Liver (tissue), 9 donors: ENCODE measurements around the gene NMRK1. TPM values are rescaled to one million over a fixed set of nuclear protein-coding genes. Genes with fewer than 3 reads are reported as not detected.

ENCODE experiments used
- DNase-seq: peaks from one replicate; pipeline ENCODE4 v3.0.0-alpha.2; 2017; ENCODE audit warnings: low spot score
- H3K27ac ChIP-seq, 2 donors: one replicate each; pipeline ENCODE4 v1.7.0; 2013; ENCODE audit warnings: inconsistent platforms in 2 of 2, low read length in 2 of 2, control low read depth in 1 of 2, low read depth in 1 of 2, mild to moderate bottlenecking in 1 of 2
- H3K27me3 ChIP-seq, 4 donors: one replicate each; pipeline versions ENCODE4 v1.6.1 to v1.7.0; 2013; ENCODE audit warnings: low read length in 3 of 4, inconsistent platforms in 1 of 4, mild to moderate bottlenecking in 1 of 4, moderate library complexity in 1 of 4; ENCODE audit not compliant: control insufficient read depth in 4 of 4, insufficient read depth in 4 of 4
- H3K36me3 ChIP-seq, 4 donors: one replicate each; pipeline versions ENCODE4 v1.6.1 to v1.7.0; 2013; ENCODE audit warnings: low read length in 3 of 4, mild to moderate bottlenecking in 3 of 4, low read depth in 1 of 4, moderate library complexity in 1 of 4; ENCODE audit not compliant: control insufficient read depth in 4 of 4, insufficient read depth in 3 of 4
- H3K4me1 ChIP-seq, 4 donors: one replicate each; pipeline versions ENCODE4 v1.6.1 to v1.7.0; 2013; ENCODE audit warnings: low read length in 3 of 4, mild to moderate bottlenecking in 3 of 4, moderate library complexity in 1 of 4; ENCODE audit not compliant: control insufficient read depth in 4 of 4, insufficient read depth in 4 of 4
- H3K4me3 ChIP-seq, 3 donors: one replicate each; pipeline versions ENCODE4 v1.6.1 to v1.7.0; 2013; ENCODE audit warnings: low read length in 3 of 3, control low read depth in 1 of 3, low read depth in 1 of 3, mild to moderate bottlenecking in 1 of 3
- H3K9ac ChIP-seq, 2 donors: one replicate each; pipeline ENCODE4 v1.7.0; 2013; ENCODE audit warnings: low read length in 2 of 2, mild to moderate bottlenecking in 2 of 2, moderate library complexity in 2 of 2, control low read depth in 1 of 2, low read depth in 1 of 2
- H3K9me3 ChIP-seq, 4 donors: one replicate each; pipeline versions ENCODE4 v1.6.1 to v1.7.0; 2013; ENCODE audit warnings: low read length in 3 of 4; ENCODE audit not compliant: control insufficient read depth in 4 of 4
- ATF3 ChIP-seq: IDR thresholded peaks from 2 replicates; pipeline ENCODE4 v1.6.1; 2016; ENCODE audit warnings: antibody characterized with exemption
- CTCF ChIP-seq: fragments of 150-350 bp; IDR thresholded peaks from 2 replicates; pipeline ENCODE4 v1.5.1; 2017; ENCODE audit warnings: improper control_type of control experiment, low read depth, low read length; ENCODE audit not compliant: missing input control
- EGR1 ChIP-seq, 2 donors: IDR thresholded peaks; 2 replicates each; pipeline ENCODE4 v1.6.1; 2016 to 2018; ENCODE audit warnings: antibody characterized with exemption in 2 of 2, low read depth in 2 of 2
- FOXA1 ChIP-seq: IDR thresholded peaks from 2 replicates; pipeline ENCODE4 v1.6.1; 2016; ENCODE audit warnings: antibody characterized with exemption
- FOXA2 ChIP-seq: IDR thresholded peaks from 2 replicates; pipeline ENCODE4 v1.6.1; 2016; ENCODE audit warnings: antibody characterized with exemption
- GABPA ChIP-seq, 2 donors: IDR thresholded peaks in 1 of 2; conservative IDR thresholded peaks in 1 of 2; 2 replicates each; pipeline ENCODE4 v1.6.1; 2016; ENCODE audit warnings: antibody characterized with exemption in 2 of 2, mild to moderate bottlenecking in 1 of 2, moderate library complexity in 1 of 2
- HNF4A ChIP-seq, 2 donors: conservative IDR thresholded peaks; 2 replicates each; pipeline ENCODE4 v1.6.1; 2016; ENCODE audit warnings: antibody characterized with exemption in 2 of 2, mild to moderate bottlenecking in 2 of 2
- HNF4G ChIP-seq: IDR thresholded peaks from 2 replicates; pipeline ENCODE4 v1.6.1; 2016; ENCODE audit warnings: antibody characterized with exemption
- JUND ChIP-seq, 2 donors: IDR thresholded peaks; 2 replicates each; pipeline ENCODE4 v1.6.1; 2016; ENCODE audit warnings: antibody characterized with exemption in 2 of 2
- MAX ChIP-seq: IDR thresholded peaks from 2 replicates; pipeline ENCODE4 v1.6.1; 2016; ENCODE audit warnings: antibody characterized with exemption
- NR2F2 ChIP-seq: IDR thresholded peaks from 2 replicates; pipeline ENCODE4 v1.6.1; 2016; ENCODE audit warnings: antibody characterized with exemption
- RAD21 ChIP-seq, 2 donors: IDR thresholded peaks; 2 replicates each; pipeline ENCODE4 v1.6.1; 2016; ENCODE audit warnings: antibody characterized with exemption in 2 of 2, mild to moderate bottlenecking in 2 of 2
- REST ChIP-seq: IDR thresholded peaks from 2 replicates; pipeline ENCODE4 v1.6.1; 2016; ENCODE audit warnings: antibody characterized with exemption, mild to moderate bottlenecking
- RXRA ChIP-seq, 2 donors: IDR thresholded peaks; 2 replicates each; pipeline ENCODE4 v1.6.1; 2017 to 2018; ENCODE audit warnings: antibody characterized with exemption in 2 of 2, mild to moderate bottlenecking in 1 of 2
- SP1 ChIP-seq: IDR thresholded peaks from 2 replicates; pipeline ENCODE4 v1.6.1; 2018; ENCODE audit warnings: antibody characterized with exemption, mild to moderate bottlenecking
- TAF1 ChIP-seq: conservative IDR thresholded peaks from 2 replicates; pipeline ENCODE4 v1.6.1; 2016; ENCODE audit warnings: antibody characterized with exemption, mild to moderate bottlenecking
- YY1 ChIP-seq: IDR thresholded peaks from 2 replicates; pipeline ENCODE4 v1.6.1; 2016; ENCODE audit warnings: antibody characterized with exemption, mild to moderate bottlenecking
- ZBTB33 ChIP-seq: IDR thresholded peaks from 2 replicates; pipeline ENCODE4 v1.6.1; 2016; ENCODE audit warnings: antibody characterized with exemption
- WGBS: extraction: QIAGEN DNeasy Blood & Tissue Kit; methylation state at CpG from one replicate; pipeline ENCODE4 v1.1.7; 2013; 5-methylcytosine and 5-hydroxymethylcytosine counted together
- polyA plus RNA-seq, 2 donors: library from polyadenylated mRNA; stranded (reverse) in 1 of 2; unstranded in 1 of 2; fragments of 200-250 nt in 1 of 2; fragments of >200 nt in 1 of 2; fragmentation: Nextera tagmentation in 1 of 2; extraction: Ambion mirVana in 1 of 2; gene quantifications; one replicate each; pipeline versions ENCODE4 v1.2.1 to v1.2.3, GENCODE V29; 2013 to 2015
- total RNA-seq, 2 donors: library from RNA; depleted of rRNA; stranded (reverse); fragments of >200 nt; gene quantifications; one replicate each; pipeline ENCODE4 v1.2.3, GENCODE V29; 2014
- donor health status: healthy.
- donor health status: healthy.
- donor health status: healthy.
- donor health status: healthy.
- donor health status: healthy.

NMRK1 gene
- total and polyA plus RNA-seq, 4 donors, result 6.8 to 32.2 (median 15.9) TPM

GRCh38 chr9:75081632-75082031, 6.3 kb downstream of the NMRK1 start:
- peaks cover 7 to 39% (median 35%) of the 10 kb centered on the region in 4 donors for H3K4me1 ChIP-seq
- H3K36me3 ChIP-seq, result peaks cover 4 to 15% (median 8%) of the 10 kb centered on the region in 4 donors
- H3K27me3 ChIP-seq, result no peaks in the 10 kb centered on the region
- H3K4me3 ChIP-seq, result no peak overlapping the region
- H3K27ac ChIP-seq, result no peak overlapping the region
- WGBS, result 91% methylated on average over 2 of the region's 2 CpGs
- no peaks in the 10 kb centered on the region for H3K9me3 ChIP-seq
- TF ChIP-seq FOXA1, result no peak
- no peak for TF ChIP-seq REST
- no peak for TF ChIP-seq HNF4A (conservative IDR thresholded peaks at IDR 0.05)
- TF ChIP-seq FOXA2, result no peak
- no peak for TF ChIP-seq ATF3
- TF ChIP-seq GABPA (IDR thresholded peaks at IDR 0.05 in 1 of 2, conservative IDR thresholded peaks at IDR 0.05 in 1 of 2), result no peak
- TF ChIP-seq RAD21 (IDR thresholded peaks at IDR 0.05), result no peak
- no peak for TF ChIP-seq MAX
- no peak for TF ChIP-seq HNF4G
- no peak for TF ChIP-seq TAF1
- no peak for TF ChIP-seq ZBTB33
- no peak for TF ChIP-seq JUND (IDR thresholded peaks at IDR 0.05)
- no peak for TF ChIP-seq EGR1 (IDR thresholded peaks at IDR 0.05; ENCODE audit: low read depth in 2 of 2)
- no peak for TF ChIP-seq SP1
- no peak for TF ChIP-seq NR2F2
- TF ChIP-seq CTCF, result no peak
- no peak overlapping the region for H3K9ac ChIP-seq
- no peak for DNase-seq

- 98% methylated on average over 4 of the region's 4 CpGs for WGBS
- Histone ChIP-seq H3K27ac (no peak overlapping the region), H3K4me3 (no peak overlapping the region), H3K36me3 (peaks cover 4 to 27% (median 21%) of the 10 kb centered on the region in 4 donors), H3K9ac (no peak overlapping the region), H3K9me3 (no peaks in the 10 kb centered on the region), H3K27me3 (no peaks in the 10 kb centered on the region), H3K4me1 (no peaks in the 10 kb centered on the region)
- TF ChIP-seq HNF4G (no peak), ATF3 (no peak), FOXA1 (no peak), FOXA2 (no peak), YY1 (no peak), NR2F2 (no peak), RXRA (IDR thresholded peaks at IDR 0.05) (no peak), TAF1 (no peak), JUND (IDR thresholded peaks at IDR 0.05) (no peak), GABPA (IDR thresholded peaks at IDR 0.05 in 1 of 2, conservative IDR thresholded peaks at IDR 0.05 in 1 of 2) (no peak), CTCF (no peak), HNF4A (conservative IDR thresholded peaks at IDR 0.05) (no peak), SP1 (no peak)
- DNase-seq, result no peak
Measured at GRCh38 chr9:75072895-75073294, 15.1 kb downstream of the NMRK1 start.
